GM12891 (cell line): ENCODE results near the gene TARBP1.

Experiments used
- POLR2A ChIP-seq: IDR thresholded peaks from 2 replicates; pipeline ENCODE4 v1.6.1; 2011; ENCODE audit warnings: low read depth, low read length, control low read depth
- SPI1 ChIP-seq: IDR thresholded peaks from 2 replicates; pipeline ENCODE4 v1.6.1; 2011; ENCODE audit warnings: low read depth, low read length, control low read depth
- TAF1 ChIP-seq: IDR thresholded peaks from 2 replicates; pipeline ENCODE4 v1.6.1; 2011; ENCODE audit warnings: low read depth, low read length, control low read depth

GRCh38 chr1:234475167-234475793 lies 3.7 kb downstream of the TARBP1 start:
- TF ChIP-seq POLR2A, result no peak
- TF ChIP-seq SPI1, result no peak
- TF ChIP-seq TAF1, result no peak
